DMS53 (cell line): ENCODE data around the gene TAF4B.
"Not testable (repeated sequence)": the region's sequence is repeated elsewhere in the genome, so short reads cannot be mapped to it uniquely, and the experiment has no call there.

Experiments used
- DNase-seq: peaks from one replicate; lab custom pipeline; 2025; lab: John Stamatoyannopoulos, UW

The TAF4B gene

DNA sequence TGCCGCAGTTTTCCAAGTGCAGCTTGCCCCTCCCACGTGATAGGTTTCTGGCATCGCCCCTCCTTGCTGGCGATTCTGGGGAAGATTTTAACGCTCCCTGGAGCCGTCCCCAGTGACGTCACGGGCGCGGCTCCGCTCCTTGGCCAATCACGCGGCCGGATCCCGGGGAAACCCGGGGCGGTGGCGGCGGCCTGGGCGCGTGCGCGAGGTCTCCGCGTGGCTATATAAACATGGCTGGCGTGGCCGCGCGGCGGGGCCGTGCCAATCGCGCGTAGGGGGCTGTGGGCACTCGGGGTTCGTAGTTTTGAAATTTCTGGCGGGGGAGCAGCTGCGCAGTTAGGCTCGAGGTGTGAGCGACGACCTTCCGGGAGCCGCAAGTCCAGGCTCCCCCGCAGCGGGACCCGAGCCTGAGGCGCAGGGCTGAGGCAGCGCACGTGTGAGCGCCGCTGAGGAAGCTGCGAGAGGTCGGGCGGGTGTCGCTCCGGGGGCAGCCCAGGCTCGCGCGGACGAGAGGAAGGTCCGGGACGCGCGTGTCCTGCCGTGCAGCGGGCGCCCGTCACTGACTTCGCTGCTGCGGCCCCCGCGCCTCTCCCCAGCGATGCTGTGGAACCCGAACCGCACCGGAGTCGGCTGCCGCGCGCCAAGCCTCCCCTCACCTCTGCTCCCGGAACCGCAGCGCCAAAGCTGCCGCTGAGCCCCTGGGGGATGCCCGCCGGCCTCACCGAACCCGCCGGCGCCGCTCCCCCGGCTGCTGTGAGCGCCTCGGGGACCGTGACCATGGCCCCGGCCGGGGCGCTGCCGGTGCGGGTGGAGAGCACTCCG, at the start of gene TAF4B:
TSS of gene TAF4B (plus strand) at position 217 of the 822 bp plus-strand sequence. CDS start at position 706, 489 bp downstream.
- DNase-seq: peak; percentile 92

- no peak for DNase-seq
Observed at GRCh38 chr18:26181343-26181826, 44.9 kb upstream of the TAF4B start.

GRCh38 chr18:26183395-26184112, 42.7 kb upstream of the TAF4B start:
- no peak for DNase-seq

DNA sequence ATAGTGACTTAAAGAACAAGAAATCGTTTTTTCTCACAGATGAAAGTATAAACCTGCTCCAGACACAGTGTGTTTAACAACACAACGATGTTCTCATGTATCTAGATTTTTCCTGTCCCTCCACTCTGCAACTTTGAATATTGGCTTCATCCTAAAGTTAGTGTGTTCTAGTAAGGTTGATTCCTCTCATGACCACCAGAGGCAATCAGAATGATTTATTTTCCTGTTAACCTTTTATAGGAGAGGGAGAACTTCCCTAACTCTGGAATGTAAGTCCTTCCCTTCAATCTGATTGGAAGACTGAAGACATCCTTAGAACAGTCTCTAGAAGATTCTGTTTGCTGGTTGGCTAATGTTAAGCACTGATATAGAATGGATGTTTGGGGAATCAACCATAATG, 41.0 kb upstream of the TAF4B start:
- DNase-seq: peak; percentile 27

- DNase-seq: no peak
Observed at GRCh38 chr18:26190506-26190905, 35.7 kb upstream of the TAF4B start.

DNA sequence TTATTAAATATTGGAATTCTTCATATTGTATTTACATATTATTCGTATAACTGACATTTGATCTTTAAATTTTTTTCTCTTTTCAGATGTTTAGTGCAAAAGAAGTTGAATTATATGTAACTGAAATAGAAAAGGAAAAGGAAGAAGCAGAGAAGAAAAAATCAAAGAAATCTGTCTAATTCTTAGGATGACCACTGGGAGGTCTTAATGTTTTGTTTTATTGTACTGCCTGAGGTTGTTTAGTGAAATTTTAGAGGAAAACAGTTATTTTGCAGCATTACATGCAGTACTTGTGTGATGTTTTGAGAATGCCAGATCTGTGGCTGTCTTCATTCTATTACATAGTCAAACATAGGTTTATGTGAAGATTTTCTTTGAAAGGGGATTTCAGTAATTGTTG, 34.0 kb upstream of the TAF4B start:
- DNase-seq: no peak

DNA sequence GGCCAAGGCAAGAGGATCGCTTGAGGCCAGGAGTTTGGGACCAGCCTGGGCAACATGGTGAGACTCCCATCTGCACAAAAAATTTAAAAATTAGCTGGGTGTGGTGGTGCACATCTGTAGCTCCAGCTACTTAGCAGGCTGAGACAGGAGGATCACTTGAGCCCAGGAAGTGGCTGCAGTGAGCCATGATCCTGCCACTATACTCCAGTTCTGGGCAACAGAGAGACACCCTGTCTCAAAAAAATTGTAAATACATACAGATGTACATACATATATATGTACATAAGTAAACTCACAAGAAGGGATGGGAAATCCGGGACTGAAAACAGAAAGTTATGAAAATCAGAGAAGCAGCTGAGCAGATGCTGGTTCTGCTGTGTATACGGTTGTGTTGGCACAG, 29.6 kb upstream of the TAF4B start:
- DNase-seq: no peak

DNA sequence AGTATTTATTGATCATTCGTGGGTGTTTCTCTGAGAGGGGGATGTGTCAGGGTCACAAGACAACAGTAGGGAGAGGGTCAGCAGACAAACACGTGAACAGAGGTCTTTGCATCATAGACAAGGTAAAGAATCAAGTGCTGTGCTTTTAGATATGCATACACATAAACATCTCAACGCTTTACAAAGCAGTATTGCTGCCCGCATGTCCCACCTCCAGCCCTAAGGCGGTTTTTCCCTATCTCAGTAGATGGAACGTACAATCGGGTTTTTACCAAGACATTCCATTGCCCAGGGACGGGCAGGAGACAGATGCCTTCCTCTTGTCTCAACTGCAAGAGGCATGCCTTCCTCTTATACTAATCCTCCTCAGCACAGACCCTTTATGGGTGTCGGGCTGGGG, 24.2 kb upstream of the TAF4B start:
- DNase-seq: not testable (repeated sequence)

- DNase-seq: no peak
Observed at GRCh38 chr18:26205318-26205717, 20.9 kb upstream of the TAF4B start.

- no peak for DNase-seq
Observed at GRCh38 chr18:26206488-26206887, 19.8 kb upstream of the TAF4B start.

GRCh38 chr18:26207937-26208336, 18.3 kb upstream of the TAF4B start:
- DNase-seq: no peak

DNA sequence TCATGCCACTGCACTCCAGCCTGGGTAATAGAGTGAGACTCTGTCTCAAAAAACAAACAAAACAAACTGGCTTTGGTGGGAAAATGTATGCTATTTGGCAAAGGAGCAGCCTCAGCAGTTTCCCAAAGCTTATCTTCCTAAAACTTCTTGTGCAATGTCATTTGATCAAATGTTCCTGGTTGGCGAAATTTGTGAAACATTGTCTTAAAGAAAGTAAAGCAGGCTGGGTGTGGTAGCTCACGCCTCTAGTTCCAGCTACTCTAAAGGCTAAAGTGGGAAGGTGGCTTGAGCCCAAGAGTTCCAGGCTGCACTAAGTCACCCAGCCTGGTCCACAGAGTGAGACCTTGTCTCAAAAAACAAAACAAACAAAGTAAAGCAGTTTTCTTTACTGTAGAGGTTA, 17.3 kb upstream of the TAF4B start:
- DNase-seq: no peak

DNA sequence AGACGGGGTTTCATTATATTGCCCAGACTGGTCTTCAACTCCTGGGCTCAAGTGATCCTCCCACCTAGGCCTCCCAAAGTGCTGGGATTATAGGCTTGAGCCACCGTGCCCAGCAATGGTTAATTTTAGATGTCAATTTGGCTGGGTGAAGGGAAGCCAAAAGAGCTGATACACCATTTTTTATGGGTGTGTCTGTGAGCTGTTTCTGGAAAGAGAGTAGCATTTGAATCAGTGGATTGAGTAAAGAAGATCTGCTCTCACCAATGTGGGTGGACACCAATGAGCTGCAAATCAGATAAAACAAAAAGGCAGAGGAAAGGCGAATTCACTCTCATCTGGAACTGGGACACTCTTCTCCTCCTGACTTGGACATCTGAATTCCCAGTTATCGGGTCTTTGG, 16.1 kb upstream of the TAF4B start:
- no peak for DNase-seq

- no peak for DNase-seq
Observed at GRCh38 chr18:26215247-26215970, 10.8 kb upstream of the TAF4B start.

- DNase-seq: peak; percentile 50
Observed at GRCh38 chr18:26225022-26225693, 1.1 kb upstream of the TAF4B start.

DNA sequence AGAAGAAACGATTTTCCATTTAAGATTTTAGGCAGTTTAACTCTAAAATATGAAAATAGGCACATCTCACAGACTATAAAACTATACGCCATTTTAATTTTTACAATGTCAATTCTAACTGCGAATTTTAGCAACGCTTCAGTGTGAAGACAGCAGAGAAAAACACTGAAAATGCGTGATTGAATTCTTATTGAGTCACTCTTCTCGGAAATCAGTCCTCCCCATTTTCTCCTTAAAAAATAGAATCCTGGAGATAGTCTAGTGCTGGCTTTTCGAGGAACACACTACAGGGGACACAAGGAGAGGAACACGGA, 373 bp upstream of the TAF4B start:
- no peak for DNase-seq

DNA sequence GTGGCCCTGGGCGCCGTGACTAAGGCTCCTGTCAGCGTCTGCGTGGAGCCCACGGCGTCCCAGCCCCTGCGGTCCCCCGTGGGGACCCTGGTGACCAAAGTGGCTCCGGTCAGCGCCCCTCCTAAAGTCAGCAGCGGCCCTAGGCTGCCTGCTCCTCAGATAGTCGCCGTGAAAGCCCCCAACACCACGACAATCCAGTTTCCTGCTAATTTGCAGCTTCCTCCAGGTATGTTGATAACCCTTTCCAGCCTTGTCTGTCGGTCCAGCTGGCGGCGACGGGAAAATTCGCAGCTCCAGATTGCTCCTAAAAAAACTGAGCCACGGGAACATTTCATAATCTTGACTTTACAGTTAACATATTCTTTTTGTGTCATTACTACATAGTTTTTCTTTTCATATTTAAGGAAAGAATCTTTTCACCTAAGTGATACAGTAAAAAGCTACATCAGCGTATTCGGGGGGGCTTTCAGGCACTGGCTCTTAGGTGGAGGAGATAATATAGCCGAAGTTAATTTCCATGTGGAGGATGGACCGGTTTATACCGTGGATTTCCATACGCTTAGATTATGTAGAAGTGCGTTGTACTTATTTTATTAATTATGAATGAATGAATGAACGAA, 916 bp downstream of the TAF4B start:
- DNase-seq: peak; percentile 62

DNA sequence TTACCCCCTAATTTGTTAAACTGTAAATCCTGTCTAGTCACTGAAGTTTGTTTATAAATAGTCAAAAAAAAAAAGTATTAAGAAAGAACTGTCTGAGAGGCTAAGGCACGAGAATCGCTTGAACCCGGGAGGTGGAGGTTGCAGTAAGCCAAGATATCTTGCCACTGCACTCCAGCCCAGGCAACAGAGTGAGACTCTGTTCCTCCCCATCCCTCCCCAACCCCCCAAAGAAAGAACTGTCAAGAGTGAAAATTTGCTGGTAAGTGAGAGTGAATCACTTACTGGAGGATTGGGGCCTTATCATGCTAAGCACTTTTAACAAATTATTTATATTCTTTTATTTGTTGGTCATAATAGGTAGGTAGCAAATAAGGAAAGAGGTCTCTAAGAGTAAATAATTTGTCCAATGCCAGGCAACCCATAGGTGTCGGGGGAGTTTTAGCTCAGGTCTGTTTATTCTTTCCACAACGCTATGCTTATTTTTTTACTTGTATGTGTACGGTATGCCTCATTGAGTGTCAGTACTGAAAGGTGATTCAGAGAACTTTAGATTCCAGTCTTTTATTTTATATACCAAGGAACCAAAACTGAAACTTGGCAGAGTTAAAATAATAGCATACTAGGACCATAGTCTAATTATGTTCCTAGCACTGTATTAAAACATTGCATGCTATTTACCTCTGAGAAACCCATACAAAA, 2.5 kb downstream of the TAF4B start:
- no peak for DNase-seq

GRCh38 chr18:26230497-26230896, 4.3 kb downstream of the TAF4B start:
- no peak for DNase-seq

GRCh38 chr18:26233208-26233607, 7.0 kb downstream of the TAF4B start:
- DNase-seq: no peak

GRCh38 chr18:26237363-26237762, 11.1 kb downstream of the TAF4B start:
- not testable (repeated sequence) for DNase-seq
